ENCODE data around the gene ADTRP.

ADTRP gene

GRCh38 chr6:11772109-11772825 lies 6.3 kb downstream of the ADTRP start:
- DNase-seq: no peak

- DNase-seq: no peak
Measured at GRCh38 chr6:11771473-11772048, 7.0 kb downstream of the ADTRP start.

- DNase-seq: no peak
Measured at GRCh38 chr6:11770546-11771466, 7.8 kb downstream of the ADTRP start.

- DNase-seq: no peak
Measured at GRCh38 chr6:11769811-11770545, 8.6 kb downstream of the ADTRP start.

GRCh38 chr6:11769244-11769643 lies 9.4 kb downstream of the ADTRP start:
- DNase-seq: no peak

- no peak for DNase-seq
Measured at GRCh38 chr6:11767978-11768756, 10.4 kb downstream of the ADTRP start.

GRCh38 chr6:11767458-11767857 lies 11.1 kb downstream of the ADTRP start:
- DNase-seq: no peak

GRCh38 chr6:11766589-11767450 lies 11.8 kb downstream of the ADTRP start:
- DNase-seq: no peak

GRCh38 chr6:11766043-11766442 lies 12.6 kb downstream of the ADTRP start:
- DNase-seq: no peak

GRCh38 chr6:11764250-11764604 lies 14.4 kb downstream of the ADTRP start:
- DNase-seq: no peak

- no peak for DNase-seq
Measured at GRCh38 chr6:11763460-11764249, 14.9 kb downstream of the ADTRP start.

GRCh38 chr6:11762794-11763459 lies 15.7 kb downstream of the ADTRP start:
- DNase-seq: no peak

- no peak for DNase-seq
Measured at GRCh38 chr6:11761744-11762620, 16.6 kb downstream of the ADTRP start.

- DNase-seq: no peak
Measured at GRCh38 chr6:11760015-11760473, 18.6 kb downstream of the ADTRP start.

- DNase-seq: no peak
Measured at GRCh38 chr6:11758878-11759277, 19.7 kb downstream of the ADTRP start.

- DNase-seq: no peak
Measured at GRCh38 chr6:11756726-11757125, 21.9 kb downstream of the ADTRP start.

- no peak for DNase-seq
Measured at GRCh38 chr6:11756292-11756691, 22.3 kb downstream of the ADTRP start.

GRCh38 chr6:11755725-11756124 lies 22.9 kb downstream of the ADTRP start:
- DNase-seq: no peak

Data from NCI-H2029 treated with DMSO at 0.1 percent for 48 hours (cell line).